ENCODE results near the gene ZNRF1.

DNA sequence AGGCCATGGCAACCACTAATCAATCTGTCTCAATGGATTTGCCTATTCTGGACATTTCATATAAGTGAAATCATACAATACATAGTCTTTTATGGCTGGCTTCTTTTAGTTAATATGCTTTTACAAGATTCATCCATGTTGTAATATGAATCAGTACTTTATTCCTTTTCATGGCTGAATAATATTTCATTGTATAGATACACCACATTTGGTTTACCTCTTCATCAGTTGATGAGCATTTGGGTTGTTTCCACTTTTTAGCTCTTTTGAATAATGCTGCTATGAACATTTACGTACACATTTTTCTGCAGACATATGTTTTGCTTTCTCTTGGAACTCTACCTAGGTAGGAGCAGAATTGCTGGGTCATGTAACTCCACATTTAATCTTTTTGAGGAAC lies 2.8 kb upstream of the ZNRF1 start:
- TF ChIP-seq, protein P1, sequence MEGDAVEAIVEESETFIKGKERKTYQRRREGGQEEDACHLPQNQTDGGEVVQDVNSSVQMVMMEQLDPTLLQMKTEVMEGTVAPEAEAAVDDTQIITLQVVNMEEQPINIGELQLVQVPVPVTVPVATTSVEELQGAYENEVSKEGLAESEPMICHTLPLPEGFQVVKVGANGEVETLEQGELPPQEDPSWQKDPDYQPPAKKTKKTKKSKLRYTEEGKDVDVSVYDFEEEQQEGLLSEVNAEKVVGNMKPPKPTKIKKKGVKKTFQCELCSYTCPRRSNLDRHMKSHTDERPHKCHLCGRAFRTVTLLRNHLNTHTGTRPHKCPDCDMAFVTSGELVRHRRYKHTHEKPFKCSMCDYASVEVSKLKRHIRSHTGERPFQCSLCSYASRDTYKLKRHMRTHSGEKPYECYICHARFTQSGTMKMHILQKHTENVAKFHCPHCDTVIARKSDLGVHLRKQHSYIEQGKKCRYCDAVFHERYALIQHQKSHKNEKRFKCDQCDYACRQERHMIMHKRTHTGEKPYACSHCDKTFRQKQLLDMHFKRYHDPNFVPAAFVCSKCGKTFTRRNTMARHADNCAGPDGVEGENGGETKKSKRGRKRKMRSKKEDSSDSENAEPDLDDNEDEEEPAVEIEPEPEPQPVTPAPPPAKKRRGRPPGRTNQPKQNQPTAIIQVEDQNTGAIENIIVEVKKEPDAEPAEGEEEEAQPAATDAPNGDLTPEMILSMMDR (IDR thresholded peaks at IDR 0.05) = no peak
- TF ChIP-seq EZH2 (IDR thresholded peaks at IDR 0.05; ENCODE audit: borderline replicate concordance, insufficient read depth, low read depth, low read length, poor library complexity, severe bottlenecking) = no peak

Data from B cell (primary cell).